ENCODE results near the gene BUB3.

The BUB3 gene, protein sequence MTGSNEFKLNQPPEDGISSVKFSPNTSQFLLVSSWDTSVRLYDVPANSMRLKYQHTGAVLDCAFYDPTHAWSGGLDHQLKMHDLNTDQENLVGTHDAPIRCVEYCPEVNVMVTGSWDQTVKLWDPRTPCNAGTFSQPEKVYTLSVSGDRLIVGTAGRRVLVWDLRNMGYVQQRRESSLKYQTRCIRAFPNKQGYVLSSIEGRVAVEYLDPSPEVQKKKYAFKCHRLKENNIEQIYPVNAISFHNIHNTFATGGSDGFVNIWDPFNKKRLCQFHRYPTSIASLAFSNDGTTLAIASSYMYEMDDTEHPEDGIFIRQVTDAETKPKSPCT

DNA sequence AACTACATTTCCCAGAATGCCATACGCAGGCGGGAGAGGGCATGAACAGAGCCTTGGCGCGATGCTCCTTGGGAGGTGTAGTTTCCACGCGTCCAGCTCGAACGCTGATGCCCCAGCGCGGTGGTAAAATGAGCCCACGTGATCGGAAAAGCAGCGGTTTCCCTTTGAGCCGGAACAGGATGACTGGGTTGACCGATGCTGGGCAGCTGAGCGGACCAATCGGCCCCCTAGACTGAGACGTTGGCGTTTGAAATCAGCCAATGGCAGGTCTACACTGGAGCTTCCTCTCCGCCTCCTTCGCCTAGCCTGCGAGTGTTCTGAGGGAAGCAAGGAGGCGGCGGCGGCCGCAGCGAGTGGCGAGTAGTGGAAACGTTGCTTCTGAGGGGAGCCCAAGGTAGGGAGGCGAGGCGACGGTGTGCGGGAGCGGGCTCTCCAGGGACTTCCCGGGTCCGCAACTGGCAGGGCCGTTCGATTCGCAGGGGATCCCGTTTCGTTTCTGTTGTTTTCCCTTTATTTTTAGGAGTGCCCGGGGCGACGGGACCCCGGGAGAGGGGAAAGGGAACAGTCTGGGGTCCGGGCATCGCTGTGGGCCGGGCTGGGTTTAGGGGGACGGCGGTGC, at the start of gene BUB3:
Gene BUB3, plus strand, starts transcription at position 311 of the 619 bp plus-strand sequence. CDS start 516 bp downstream, outside the sequence.
- Histone ChIP-seq H3K9ac (ENCODE audit: low read depth, low read length) (peak within 1 kb of the TSS; percentile 96), H3K27ac (ENCODE audit: low read length) (peak within 1 kb of the TSS; percentile 88), H3K4me1 (ENCODE audit: insufficient read depth, low read length) (peaks cover 34% of the 10 kb centered on the region), H3K36me3 (ENCODE audit: insufficient read depth, low read depth, low read length) (peaks cover 44% of the 10 kb centered on the region), H3K9me3 (ENCODE audit: insufficient read depth, low read depth, low read length) (no peaks in the 10 kb centered on the region), H3K4me3 (ENCODE audit: low read length) (peak within 1 kb of the TSS; percentile 87), H3K27me3 (ENCODE audit: insufficient read depth, low read length) (peaks cover 46% of the 10 kb centered on the region)

DNA sequence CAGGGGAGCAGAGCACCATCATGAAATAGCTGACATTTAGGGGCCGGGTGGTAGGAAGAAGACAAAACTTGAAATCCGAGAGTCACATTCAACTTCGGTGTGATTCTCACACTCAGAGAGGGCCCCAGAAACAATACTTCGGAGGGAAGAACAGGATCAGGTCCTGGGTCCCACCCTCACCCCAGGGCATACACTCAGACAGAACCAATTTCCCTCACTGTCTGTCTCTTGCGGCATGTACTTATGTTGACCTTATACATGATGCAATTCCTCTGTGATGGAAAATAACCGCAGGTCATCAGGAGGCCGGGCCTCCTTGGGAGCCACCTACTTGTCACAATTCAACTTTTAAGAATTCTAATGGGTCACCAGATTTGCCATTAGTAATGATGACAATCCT, 44.7 kb upstream of the BUB3 start:
- Histone ChIP-seq H3K9ac (ENCODE audit: low read depth, low read length) (no peak overlapping the region), H3K27me3 (ENCODE audit: insufficient read depth, low read length) (0 out of 2 replicates have a peak, but pooled peaks cover 4% of the 10 kb centered on the region), H3K36me3 (ENCODE audit: insufficient read depth, low read depth, low read length) (no peaks in the 10 kb centered on the region), H3K9me3 (ENCODE audit: insufficient read depth, low read depth, low read length) (no peaks in the 10 kb centered on the region), H3K4me3 (ENCODE audit: low read length) (no peak overlapping the region), H3K27ac (ENCODE audit: low read length) (no peak overlapping the region), H3K4me1 (ENCODE audit: insufficient read depth, low read length) (peaks cover 3% of the 10 kb centered on the region; the same call in 1 of the 2 replicates)

DNA sequence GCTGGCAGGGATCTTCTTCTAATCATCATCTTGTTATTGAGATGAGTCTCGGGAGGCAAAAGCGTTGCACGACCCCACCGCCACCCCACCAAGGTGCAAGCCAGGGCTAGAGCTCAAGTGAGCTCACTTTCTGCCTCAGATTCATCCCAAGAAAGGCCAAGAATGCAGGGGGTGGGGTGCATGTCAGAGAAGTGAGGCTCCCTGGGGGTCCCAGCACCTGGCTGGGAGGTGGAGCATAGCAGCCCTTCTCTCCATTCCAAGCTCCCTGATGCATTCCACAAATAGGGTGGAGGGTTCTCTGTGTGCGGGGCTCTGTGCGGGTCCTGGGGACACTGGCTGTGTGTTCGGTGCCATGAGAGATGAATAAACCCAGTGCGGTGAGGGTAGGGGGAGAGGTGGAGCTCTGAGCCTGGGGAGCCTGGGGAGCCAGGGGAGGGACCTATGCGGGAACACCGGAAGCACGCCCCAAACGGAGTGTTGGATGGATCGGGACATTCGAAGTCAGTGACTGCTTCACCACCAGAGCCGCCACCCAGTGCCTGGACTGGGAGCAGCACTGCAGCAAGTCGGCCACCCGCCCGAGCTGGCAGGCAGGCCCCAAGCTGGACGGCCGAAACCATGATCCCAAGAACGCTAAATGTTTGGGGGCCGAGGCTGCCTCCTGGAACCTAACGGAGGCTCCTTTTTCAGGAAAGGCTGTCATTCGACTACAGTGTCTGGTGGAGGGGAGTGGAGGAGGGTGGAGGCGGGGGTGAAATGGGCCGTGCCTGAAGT, 36.4 kb upstream of the BUB3 start:
- no peaks in the 10 kb centered on the region for H3K36me3 ChIP-seq (ENCODE audit: insufficient read depth, low read depth, low read length)
- peak overlapping the region; percentile 50; the same call in 1 of the 2 replicates for H3K4me3 ChIP-seq (ENCODE audit: low read length)
- peaks cover 13% of the 10 kb centered on the region; the same call in 1 of the 2 replicates for H3K4me1 ChIP-seq (ENCODE audit: insufficient read depth, low read length)
- no peak overlapping the region for H3K27ac ChIP-seq (ENCODE audit: low read length)
- H3K27me3 ChIP-seq (ENCODE audit: insufficient read depth, low read length) = peaks cover 41% of the 10 kb centered on the region
- no peaks in the 10 kb centered on the region for H3K9me3 ChIP-seq (ENCODE audit: insufficient read depth, low read depth, low read length)
- H3K9ac ChIP-seq (ENCODE audit: low read depth, low read length) = no peak overlapping the region; the same call in 1 of the 2 replicates

DNA sequence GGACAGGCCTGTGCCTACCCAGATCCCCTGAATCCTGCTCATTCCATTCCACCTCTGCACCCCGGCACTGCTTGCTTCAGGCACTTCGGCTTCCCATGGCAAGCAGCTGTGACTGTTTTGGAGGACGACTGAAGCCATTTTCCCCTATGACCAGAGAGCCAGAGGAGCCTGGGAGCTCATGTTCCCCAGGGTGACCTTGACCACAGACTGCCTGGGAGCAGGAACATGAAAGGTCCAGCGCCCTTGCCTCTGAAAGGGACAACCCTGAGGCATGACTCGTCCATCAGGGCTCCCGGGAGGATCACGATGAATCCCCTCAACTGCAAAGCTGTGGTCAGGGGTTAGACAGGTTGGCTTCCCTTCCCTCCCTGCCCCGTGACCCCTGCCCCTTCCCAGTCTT, 35.1 kb upstream of the BUB3 start:
- no peaks in the 10 kb centered on the region for H3K36me3 ChIP-seq (ENCODE audit: insufficient read depth, low read depth, low read length)
- H3K4me1 ChIP-seq (ENCODE audit: insufficient read depth, low read length) = peaks cover 13% of the 10 kb centered on the region; the same call in 1 of the 2 replicates
- H3K9ac ChIP-seq (ENCODE audit: low read depth, low read length) = no peak overlapping the region
- peaks cover 41% of the 10 kb centered on the region for H3K27me3 ChIP-seq (ENCODE audit: insufficient read depth, low read length)
- no peak overlapping the region for H3K4me3 ChIP-seq (ENCODE audit: low read length)
- no peak overlapping the region for H3K27ac ChIP-seq (ENCODE audit: low read length)
- H3K9me3 ChIP-seq (ENCODE audit: insufficient read depth, low read depth, low read length) = no peaks in the 10 kb centered on the region

DNA sequence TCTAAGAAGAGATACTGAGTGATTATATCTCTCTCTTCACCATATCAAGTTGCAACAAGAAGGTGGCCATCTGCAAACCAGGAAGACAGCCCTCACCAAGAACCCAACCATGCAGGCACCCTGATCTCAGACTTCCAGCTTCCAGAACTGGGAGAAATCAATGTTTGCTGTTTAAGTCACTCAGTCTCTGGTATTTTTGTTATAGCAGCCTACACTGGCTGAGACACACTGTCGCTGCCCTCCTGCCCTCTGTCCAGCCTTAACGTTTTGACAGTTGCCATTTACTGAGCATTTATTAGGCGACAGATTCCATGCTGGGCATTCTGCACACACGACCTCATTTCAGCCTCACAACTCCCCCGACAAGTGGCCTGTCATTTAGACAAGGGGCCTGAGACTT, 28.0 kb upstream of the BUB3 start:
- Histone ChIP-seq H3K9ac (ENCODE audit: low read depth, low read length) (no peak overlapping the region), H3K27ac (ENCODE audit: low read length) (no peak overlapping the region), H3K4me3 (ENCODE audit: low read length) (no peak overlapping the region), H3K4me1 (ENCODE audit: insufficient read depth, low read length) (no peaks in the 10 kb centered on the region), H3K36me3 (ENCODE audit: insufficient read depth, low read depth, low read length) (no peaks in the 10 kb centered on the region), H3K9me3 (ENCODE audit: insufficient read depth, low read depth, low read length) (no peaks in the 10 kb centered on the region), H3K27me3 (ENCODE audit: insufficient read depth, low read length) (peaks cover 59% of the 10 kb centered on the region)

DNA sequence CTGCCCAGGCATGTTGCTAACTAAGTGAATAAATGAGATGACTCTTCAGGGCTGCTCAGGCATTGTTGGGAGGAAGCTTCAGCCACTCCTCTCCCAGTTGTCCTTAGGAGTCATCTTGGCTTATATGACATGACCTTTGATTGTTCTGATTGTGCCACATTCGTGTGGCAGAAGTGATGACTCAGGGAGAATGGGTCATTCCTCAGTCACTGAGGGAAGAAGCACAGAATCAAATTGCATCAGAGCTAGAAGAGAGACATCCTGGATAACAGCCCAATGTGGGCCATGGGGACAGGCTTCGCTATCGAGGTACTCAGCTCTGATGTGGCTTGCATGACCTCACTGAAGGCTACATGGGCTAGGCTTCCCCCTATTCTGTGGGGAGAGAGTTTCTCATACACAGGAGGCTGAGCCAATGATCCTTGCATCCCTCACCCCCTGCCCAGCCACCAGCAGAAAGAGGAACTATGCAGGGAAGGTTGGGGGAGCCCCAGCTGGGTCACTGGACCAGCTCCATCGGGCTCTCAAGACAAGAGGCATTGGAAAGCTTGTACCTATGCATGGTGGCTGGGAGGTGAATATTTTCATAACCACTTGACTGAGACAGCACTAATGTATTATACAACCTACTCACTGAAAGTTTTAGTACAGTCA, 24.5 kb upstream of the BUB3 start:
- H3K27ac ChIP-seq (ENCODE audit: low read length) = no peak overlapping the region
- H3K9ac ChIP-seq (ENCODE audit: low read depth, low read length) = no peak overlapping the region
- peaks cover 5% of the 10 kb centered on the region; the same call in 1 of the 2 replicates for H3K9me3 ChIP-seq (ENCODE audit: insufficient read depth, low read depth, low read length)
- H3K4me1 ChIP-seq (ENCODE audit: insufficient read depth, low read length) = peaks cover 13% of the 10 kb centered on the region
- no peaks in the 10 kb centered on the region for H3K36me3 ChIP-seq (ENCODE audit: insufficient read depth, low read depth, low read length)
- peaks cover 87% of the 10 kb centered on the region for H3K27me3 ChIP-seq (ENCODE audit: insufficient read depth, low read length)
- no peak overlapping the region for H3K4me3 ChIP-seq (ENCODE audit: low read length)

DNA sequence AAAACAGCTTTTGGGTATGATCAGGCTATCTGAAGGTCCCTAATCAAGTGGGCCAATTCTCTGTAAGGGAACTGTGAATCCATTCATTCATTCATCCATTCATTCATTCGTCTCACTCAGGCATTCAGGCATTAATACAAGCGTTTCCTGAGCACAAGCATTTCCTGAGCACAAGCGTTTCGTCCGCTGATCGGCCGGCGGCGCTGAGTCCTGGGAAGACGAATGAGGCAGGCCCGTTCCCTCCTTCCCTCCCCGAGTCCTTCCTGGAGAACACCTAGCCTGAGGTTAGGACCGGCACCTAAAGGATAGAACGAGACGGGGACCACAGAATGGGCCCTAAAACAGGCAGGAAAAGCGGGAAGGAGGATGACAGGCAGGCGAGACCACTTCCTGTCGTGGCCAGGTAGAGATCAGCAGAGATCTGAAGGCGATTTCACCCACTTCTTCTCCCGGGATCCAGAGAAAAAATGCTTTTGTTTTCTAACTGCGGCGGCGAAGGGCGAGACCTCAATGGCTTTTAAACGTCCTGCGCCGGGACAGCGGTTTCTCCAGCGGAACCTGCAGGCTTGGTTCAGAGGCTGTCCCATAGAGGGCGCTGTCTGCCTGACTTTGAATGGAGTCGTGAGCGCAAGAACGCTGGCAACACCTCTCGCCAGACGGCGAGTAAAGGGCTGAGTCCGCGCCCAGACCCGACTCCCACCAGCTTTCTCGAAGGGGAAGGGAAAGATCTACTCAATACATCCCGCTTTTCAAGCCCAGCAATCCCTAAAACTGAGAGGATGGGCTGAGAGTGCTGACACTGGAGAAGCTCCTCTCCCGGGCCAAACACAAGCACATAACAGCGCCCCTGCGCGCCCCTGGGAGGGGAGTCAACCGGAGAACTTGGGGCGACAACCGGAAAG, 21.4 kb upstream of the BUB3 start:
- H3K4me3 ChIP-seq (ENCODE audit: low read length) = peak overlapping the region; percentile 70
- peaks cover 100% of the 10 kb centered on the region for H3K27me3 ChIP-seq (ENCODE audit: insufficient read depth, low read length)
- H3K9ac ChIP-seq (ENCODE audit: low read depth, low read length) = peak overlapping the region; percentile 44; the same call in 1 of the 2 replicates
- peaks cover 5% of the 10 kb centered on the region; the same call in 1 of the 2 replicates for H3K9me3 ChIP-seq (ENCODE audit: insufficient read depth, low read depth, low read length)
- no peaks in the 10 kb centered on the region for H3K36me3 ChIP-seq (ENCODE audit: insufficient read depth, low read depth, low read length)
- peaks cover 15% of the 10 kb centered on the region for H3K4me1 ChIP-seq (ENCODE audit: insufficient read depth, low read length)
- H3K27ac ChIP-seq (ENCODE audit: low read length) = no peak overlapping the region

DNA sequence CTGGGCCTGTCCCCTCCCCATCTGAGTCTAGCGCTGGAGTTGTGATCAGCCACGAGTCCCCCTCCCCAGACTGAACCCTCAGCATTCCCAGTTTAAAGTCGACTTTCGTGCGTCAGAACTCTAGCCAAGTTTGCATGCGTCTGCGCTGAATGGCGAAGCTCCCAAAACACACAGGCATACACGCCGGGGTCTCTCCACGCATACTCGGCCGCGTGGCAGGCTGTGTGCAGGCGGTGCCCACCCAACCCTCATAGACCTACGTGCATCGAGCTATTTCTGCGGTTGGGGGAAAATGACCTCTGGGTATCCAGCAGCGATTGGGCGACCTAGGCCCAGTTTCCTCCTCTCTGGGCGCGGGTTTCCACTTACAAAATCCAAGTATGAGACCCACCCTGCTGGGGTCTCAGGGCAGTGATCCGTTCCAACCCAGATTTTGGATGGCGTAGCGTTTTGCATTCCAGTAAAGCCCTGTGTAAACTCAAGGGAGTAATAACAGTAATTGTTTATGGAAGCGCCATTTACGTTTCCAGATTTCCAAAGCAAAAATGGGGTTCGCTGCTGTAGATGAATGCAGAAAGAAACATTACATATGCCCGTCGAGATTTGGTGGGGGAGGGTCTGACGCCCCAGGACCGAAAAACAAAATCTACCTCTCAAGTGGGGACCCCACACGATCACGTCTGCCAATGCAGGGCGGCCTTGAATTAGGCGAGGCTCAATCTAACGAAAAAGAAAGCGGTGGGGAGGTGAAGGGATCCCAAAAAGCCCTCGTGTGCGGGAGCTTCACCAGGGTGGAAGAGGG, 20.5 kb upstream of the BUB3 start:
- no peak overlapping the region for H3K27ac ChIP-seq (ENCODE audit: low read length)
- no peaks in the 10 kb centered on the region for H3K36me3 ChIP-seq (ENCODE audit: insufficient read depth, low read depth, low read length)
- H3K27me3 ChIP-seq (ENCODE audit: insufficient read depth, low read length) = peaks cover 100% of the 10 kb centered on the region
- peak overlapping the region; percentile 70 for H3K4me3 ChIP-seq (ENCODE audit: low read length)
- H3K9me3 ChIP-seq (ENCODE audit: insufficient read depth, low read depth, low read length) = peaks cover 5% of the 10 kb centered on the region; the same call in 1 of the 2 replicates
- H3K9ac ChIP-seq (ENCODE audit: low read depth, low read length) = no peak overlapping the region
- peaks cover 17% of the 10 kb centered on the region for H3K4me1 ChIP-seq (ENCODE audit: insufficient read depth, low read length)

DNA sequence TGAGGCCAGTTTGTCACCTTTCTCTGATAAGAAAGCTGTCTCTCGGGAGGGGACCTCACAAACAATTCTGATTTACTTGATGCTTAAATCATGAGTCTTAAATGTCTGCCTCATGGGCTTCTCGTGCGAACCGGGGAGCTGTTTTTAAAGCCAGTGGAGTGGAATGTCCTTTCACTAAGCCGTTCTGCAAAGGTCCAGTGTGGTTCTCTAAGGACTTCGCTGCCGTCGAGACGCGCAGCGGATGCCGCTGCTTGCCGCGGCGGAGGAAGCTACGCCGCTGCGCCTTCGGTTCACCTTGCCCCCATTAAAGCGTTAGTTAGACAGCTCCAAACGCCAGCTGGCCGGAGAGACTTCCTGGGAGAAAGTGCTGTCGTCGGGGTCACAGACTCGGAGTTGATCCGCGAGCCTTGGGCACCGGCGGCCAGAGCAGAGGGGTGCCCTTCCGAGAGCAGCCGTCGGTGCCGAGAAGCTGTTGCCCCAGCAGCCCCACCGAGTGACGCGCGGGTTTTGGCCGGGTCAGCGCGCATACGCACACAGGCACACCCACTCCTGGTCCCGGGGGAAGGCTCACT, 19.8 kb upstream of the BUB3 start:
- H3K36me3 ChIP-seq (ENCODE audit: insufficient read depth, low read depth, low read length) = no peaks in the 10 kb centered on the region
- H3K9ac ChIP-seq (ENCODE audit: low read depth, low read length) = no peak overlapping the region
- peaks cover 5% of the 10 kb centered on the region; the same call in 1 of the 2 replicates for H3K9me3 ChIP-seq (ENCODE audit: insufficient read depth, low read depth, low read length)
- H3K27ac ChIP-seq (ENCODE audit: low read length) = no peak overlapping the region
- peak overlapping the region; percentile 61 for H3K4me3 ChIP-seq (ENCODE audit: low read length)
- H3K27me3 ChIP-seq (ENCODE audit: insufficient read depth, low read length) = peaks cover 100% of the 10 kb centered on the region
- H3K4me1 ChIP-seq (ENCODE audit: insufficient read depth, low read length) = peaks cover 17% of the 10 kb centered on the region

Measured in iPS-20b (cell line).